Activated CD4-positive, alpha-beta T cell treated with anti-CD3 and anti-CD28 coated beads, Interleukin-2, amount 10 ng/mL, durations not matched to agents 7 days and 5 days (primary cell): Measurements from ENCODE around the gene EVI5L. TPM values are rescaled to one million over a fixed set of nuclear protein-coding genes. Genes with fewer than 3 reads are reported as not detected.

Experiments used
- CTCF ChIA-PET: fragments of 350-600 bp; sonication (Branson Sonifier 250); formaldehyde crosslinking; loops from one replicate; lab custom pipeline; 2021; ENCODE audit warnings: antibody characterized with exemption; lab: Charles Lee
- POLR2A ChIA-PET: fragments of 350-600 bp; sonication (Branson Sonifier 250); formaldehyde crosslinking; loops from one replicate; lab custom pipeline; 2021; ENCODE audit warnings: antibody characterized with exemption; lab: Charles Lee
- DNase-seq: peaks from one replicate; pipeline ENCODE4 v3.0.0-alpha.2; 2020
- H3K27ac Mint-ChIP-seq: one replicate; pipeline ENCODE4 v1.8.0; 2021; ENCODE audit warnings: mild to moderate bottlenecking, moderate library complexity, mixed read lengths
- H3K27me3 Mint-ChIP-seq: one replicate; pipeline ENCODE4 v1.8.0; 2021; ENCODE audit warnings: mixed read lengths
- H3K36me3 Mint-ChIP-seq: one replicate; pipeline ENCODE4 v1.8.0; 2021; ENCODE audit warnings: low read depth, mixed read lengths
- H3K4me1 Mint-ChIP-seq: one replicate; pipeline ENCODE4 v1.8.0; 2021; ENCODE audit warnings: mixed read lengths
- H3K4me3 Mint-ChIP-seq: one replicate; pipeline ENCODE4 v1.8.0; 2021; ENCODE audit warnings: mild to moderate bottlenecking, moderate library complexity, mixed read lengths
- H3K9me3 Mint-ChIP-seq: one replicate; pipeline ENCODE4 v1.8.0; 2021; ENCODE audit warnings: mixed read lengths
- total RNA-seq, 2 experiments: library from RNA; stranded (reverse); gene quantifications; one replicate each; pipeline ENCODE4 v1.2.3, GENCODE V29; 2021

The EVI5L gene
- total RNA-seq, 2 experiments from 2014 or later: 9.7 to 11.2 TPM

DNA sequence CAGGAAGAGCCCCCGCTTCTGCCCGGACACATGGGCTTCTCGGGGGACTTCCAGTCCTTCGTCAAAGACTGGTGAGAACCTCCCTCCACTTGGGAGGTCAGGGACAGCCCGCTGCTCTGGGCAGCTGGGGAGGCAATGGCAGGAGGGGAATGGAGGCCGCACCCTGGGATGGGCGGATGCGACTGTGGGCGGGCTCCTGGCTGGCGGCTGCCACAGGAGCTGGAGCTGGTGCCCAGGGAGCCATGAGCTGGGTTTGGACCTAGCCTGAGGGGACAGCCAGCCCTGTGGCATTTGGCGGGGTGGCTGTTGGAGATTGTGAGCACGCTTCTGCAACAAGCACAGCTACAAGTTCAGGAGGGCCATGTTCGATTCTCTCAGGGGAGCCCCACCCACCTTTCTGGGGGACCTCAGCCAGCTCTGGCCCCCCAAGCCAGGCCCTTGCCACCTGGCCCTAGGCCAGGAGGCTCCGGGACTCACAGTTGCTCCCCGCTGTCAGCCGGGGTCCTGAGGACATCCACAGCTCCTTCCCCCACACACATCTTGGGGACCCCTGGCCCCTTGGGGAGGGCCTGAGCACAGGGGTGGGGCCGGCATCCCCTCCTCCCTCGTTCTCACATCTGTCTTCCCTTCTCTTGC is 81.6 kb downstream of the EVI5L start:
- CTCF ChIA-PET: interaction anchor here (0.6 to 1.5 kb wide), 5 partner anchors 8 to 231 kb away, joined by 3 to 7 read pairs (median 5); partner anchors contain the start of genes MAP2K7, SNAPC2 and TRAPPC5
- Mint-ChIP-seq H3K36me3 (peaks cover 10% of the 10 kb centered on the region), H3K4me3 (no peak overlapping the region), H3K27me3 (peaks cover 14% of the 10 kb centered on the region), H3K4me1 (peaks cover 9% of the 10 kb centered on the region), H3K9me3 (no peaks in the 10 kb centered on the region), H3K27ac (no peak overlapping the region)
- DNase-seq: no peak
- POLR2A ChIA-PET: no interaction called here

GRCh38 chr19:7912144-7912696 is 82.2 kb downstream of the EVI5L start:
- ChIA-PET CTCF (interaction anchor here (0.6 to 1.5 kb wide), 5 partner anchors 8 to 232 kb away, joined by 3 to 7 read pairs (median 5); partner anchors contain the start of genes MAP2K7, SNAPC2 and TRAPPC5), POLR2A (no interaction called here)
- Mint-ChIP-seq H3K27ac (no peak overlapping the region), H3K27me3 (peaks cover 19% of the 10 kb centered on the region), H3K4me3 (no peak overlapping the region), H3K36me3 (peaks cover 10% of the 10 kb centered on the region), H3K9me3 (no peaks in the 10 kb centered on the region), H3K4me1 (peaks cover 12% of the 10 kb centered on the region)
- DNase-seq: no peak

DNA sequence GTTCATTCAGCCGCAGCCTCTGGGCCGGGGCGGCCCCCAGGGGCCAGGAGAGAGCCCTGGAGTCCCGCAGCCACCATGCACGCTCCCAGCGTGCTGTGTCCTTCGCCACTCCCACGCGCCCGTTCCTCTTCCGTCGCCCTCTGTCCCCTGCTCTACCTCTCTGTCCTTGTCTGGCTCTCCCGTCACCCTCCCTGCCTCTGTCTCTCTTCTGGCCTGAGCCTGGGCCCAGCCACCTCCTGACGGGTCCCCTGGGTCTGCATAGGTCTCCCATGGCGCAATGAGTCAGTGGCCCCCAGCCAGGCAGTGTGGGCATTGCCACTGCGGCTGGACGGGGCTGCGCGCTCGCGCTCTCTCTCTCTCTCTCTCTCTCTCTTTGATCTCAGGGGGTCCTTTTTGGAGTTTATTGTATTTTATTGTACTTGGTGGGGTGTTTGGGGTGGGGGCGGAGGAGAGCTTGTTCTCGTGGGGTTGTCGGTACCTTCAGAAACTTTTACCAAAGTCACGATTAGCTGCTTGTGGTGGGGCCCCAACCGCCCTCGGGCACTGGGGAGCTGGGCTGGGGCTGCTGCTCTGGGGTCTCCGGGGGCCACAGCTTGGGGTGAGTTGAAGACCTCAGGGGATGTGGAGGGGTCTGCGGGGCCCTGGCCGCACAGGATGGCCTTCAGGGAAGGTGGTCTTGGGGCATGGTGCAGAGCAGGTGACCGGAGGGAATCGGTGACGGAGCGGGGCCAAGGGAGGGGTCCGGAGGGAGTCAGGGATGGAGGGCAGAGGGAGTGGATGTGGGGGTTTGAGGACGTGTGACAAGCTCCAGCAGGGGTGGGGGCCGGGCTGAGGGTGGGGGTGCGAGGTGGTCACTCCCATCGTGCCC is 82.9 kb downstream of the EVI5L start:
- ChIA-PET CTCF (interaction anchor here (1.3 to 1.5 kb wide), 2 partner anchors 9 to 44 kb away, joined by 5 read pairs; partner anchors contain the start of gene MAP2K7), POLR2A (no interaction called here)
- peaks cover 22% of the 10 kb centered on the region for H3K27me3 Mint-ChIP-seq
- DNase-seq: no peak
- H3K27ac Mint-ChIP-seq: no peak overlapping the region
- no peaks in the 10 kb centered on the region for H3K9me3 Mint-ChIP-seq
- H3K4me1 Mint-ChIP-seq: peaks cover 13% of the 10 kb centered on the region
- peaks cover 10% of the 10 kb centered on the region for H3K36me3 Mint-ChIP-seq
- H3K4me3 Mint-ChIP-seq: no peak overlapping the region

- DNase-seq: no peak
- Mint-ChIP-seq H3K4me1 (peaks cover 14% of the 10 kb centered on the region), H3K36me3 (peaks cover 10% of the 10 kb centered on the region), H3K27me3 (peaks cover 30% of the 10 kb centered on the region), H3K4me3 (no peak overlapping the region), H3K27ac (no peak overlapping the region), H3K9me3 (no peaks in the 10 kb centered on the region)
- CTCF ChIA-PET: interaction anchor here (1.3 kb wide), 1 partner anchor 10 kb away, joined by 5 read pairs; the partner anchor contains the start of gene MAP2K7
- POLR2A ChIA-PET: no interaction called here
Measured at GRCh38 chr19:7913652-7914051, 83.6 kb downstream of the EVI5L start.

GRCh38 chr19:7914099-7914498 is 84.1 kb downstream of the EVI5L start:
- Mint-ChIP-seq H3K36me3 (peaks cover 10% of the 10 kb centered on the region), H3K4me1 (peaks cover 14% of the 10 kb centered on the region), H3K27me3 (peaks cover 31% of the 10 kb centered on the region), H3K4me3 (no peak overlapping the region), H3K9me3 (no peaks in the 10 kb centered on the region), H3K27ac (no peak overlapping the region)
- CTCF ChIA-PET: no interaction called here
- POLR2A ChIA-PET: no interaction called here
- no peak for DNase-seq

Other genes with a start within 250 kb of the EVI5L start
- gene CAMSAP3, start 234.4 kb upstream of the EVI5L start, total RNA-seq: under 1 TPM; 0.21 to 0.57 TPM
- 10 to 100 TPM; 46.0 to 50.0 TPM for gene XAB2, start 200.7 kb upstream of the EVI5L start, total RNA-seq
- gene PET100, start 200.4 kb upstream of the EVI5L start, total RNA-seq: 100 to 1,000 TPM; 108 to 169 TPM
- gene PCP2, start 196.5 kb upstream of the EVI5L start, total RNA-seq: 1 to 10 TPM in 1 of 2 experiments, under 1 TPM in 1; 0.82 to 1.2 TPM
- gene STXBP2, start 193.1 kb upstream of the EVI5L start, total RNA-seq: 100 to 1,000 TPM; 131 to 158 TPM
- not detected for gene RETN, start 161.2 kb upstream of the EVI5L start, total RNA-seq
- not detected for gene MCEMP1, start 153.1 kb upstream of the EVI5L start, total RNA-seq
- 100 to 1,000 TPM; 105 to 106 TPM for gene TRAPPC5, start 149.4 kb upstream of the EVI5L start, total RNA-seq
- gene FCER2, start 128.1 kb upstream of the EVI5L start, total RNA-seq: under 1 TPM; 0.23 to 0.30 TPM
- not detected for gene CLEC4G, start 98.1 kb upstream of the EVI5L start, total RNA-seq
- gene CD209, start 82.7 kb upstream of the EVI5L start, total RNA-seq: not detected
- gene CLEC4M, start 67.0 kb upstream of the EVI5L start, total RNA-seq: not detected
- under 1 TPM; 0.10 to 0.15 TPM for gene PRR36, start 44.2 kb downstream of the EVI5L start, total RNA-seq
- gene LRRC8E, start 58.3 kb downstream of the EVI5L start, total RNA-seq: not detected
- 10 to 100 TPM; 44.1 to 45.6 TPM for gene MAP2K7, start 73.7 kb downstream of the EVI5L start, total RNA-seq
- 1 to 10 TPM in 1 of 2 experiments, under 1 TPM in 1; 0.79 to 1.4 TPM for gene TGFBR3L, start 84.6 kb downstream of the EVI5L start, total RNA-seq
- gene SNAPC2, start 90.1 kb downstream of the EVI5L start, total RNA-seq: 10 to 100 TPM; 18.6 to 19.1 TPM
- not detected for gene CTXN1, start 95.9 kb downstream of the EVI5L start, total RNA-seq
- gene TIMM44, start 113.4 kb downstream of the EVI5L start, total RNA-seq: 10 to 100 TPM; 44.0 to 59.9 TPM
- gene ELAVL1, start 175.4 kb downstream of the EVI5L start, total RNA-seq: 100 to 1,000 TPM; 109 TPM
- 1 to 10 TPM; 5.2 to 7.4 TPM for gene CCL25, start 222.5 kb downstream of the EVI5L start, total RNA-seq